Measurements from ENCODE around the gene PLOD3.
A peak's percentile ranks its signal among the peaks of the same experiment; 100 is the strongest.

The PLOD3 gene

GRCh38 chr7:101163279-101164070 is 53.9 kb downstream of the PLOD3 start:
- peak; percentile 51 for DNase-seq

- peak; percentile 52 for DNase-seq
Measured at GRCh38 chr7:101162551-101163278, 54.7 kb downstream of the PLOD3 start.

GRCh38 chr7:101161692-101162471 is 55.5 kb downstream of the PLOD3 start:
- DNase-seq: no peak

GRCh38 chr7:101160910-101161309 is 56.5 kb downstream of the PLOD3 start:
- DNase-seq: no peak

GRCh38 chr7:101159696-101160674 is 57.4 kb downstream of the PLOD3 start:
- no peak for DNase-seq

- DNase-seq: no peak
Measured at GRCh38 chr7:101156866-101157589, 60.4 kb downstream of the PLOD3 start.

- no peak for DNase-seq
Measured at GRCh38 chr7:101156277-101156676, 61.1 kb downstream of the PLOD3 start.
